Body of pancreas (tissue), 4 donors: ENCODE data around the gene SIRPA.

Experiments
- POLR2A ChIP-seq, 3 donors: fragments of 450-650 bp; IDR thresholded peaks; one replicate each; pipeline ENCODE4 v1.6.1; 2016; ENCODE audit warnings: antibody characterized with exemption in 3 of 3, mild to moderate bottlenecking in 2 of 3
- TF ChIP-seq, protein P1 (sequence below), 7 experiments: fragments of 450-650 bp in 4 of 7; fragments of 200-600 bp in 3 of 7; sonication (generic) in 3 of 7; IDR thresholded peaks; one replicate each; pipeline ENCODE4 v1.5.1; 2016 to 2019; ENCODE audit warnings: antibody characterized with exemption in 7 of 7

DNA sequence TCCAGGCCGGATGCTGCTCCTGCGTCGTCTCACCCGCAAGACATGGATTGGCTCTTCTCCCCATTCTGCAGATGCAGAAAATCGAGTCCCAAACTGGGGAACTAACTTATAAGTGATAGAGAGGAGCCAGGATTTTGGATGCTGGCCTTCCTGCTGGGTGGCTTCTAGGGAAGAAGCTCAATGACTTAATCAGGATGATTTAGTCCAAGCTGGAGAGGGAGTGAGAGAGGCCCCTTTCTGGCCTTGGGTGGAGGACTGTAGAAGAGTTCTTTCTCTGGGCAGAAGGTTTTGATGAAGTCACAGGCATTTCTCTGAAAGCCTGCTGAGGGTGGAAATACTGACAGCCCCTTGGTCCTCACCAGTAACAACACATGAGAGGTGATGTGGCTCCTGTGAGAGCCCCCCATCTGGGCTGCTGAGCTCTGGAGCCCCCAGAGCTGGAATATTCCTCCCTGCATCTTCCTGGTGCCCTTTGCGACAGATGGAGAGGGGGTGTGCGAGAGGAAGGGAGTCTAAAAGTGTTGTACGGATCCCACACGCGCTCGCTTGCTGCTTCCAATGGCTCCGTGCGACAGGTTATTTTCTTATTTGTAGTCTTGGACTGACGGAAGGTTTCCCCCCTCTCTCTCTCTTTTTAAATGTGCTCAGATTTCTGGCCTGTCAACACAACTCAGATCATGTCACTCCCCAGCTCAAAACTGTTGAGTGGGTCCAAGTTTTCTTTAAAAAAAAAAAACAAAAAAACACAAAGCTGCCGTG lies 3.5 kb downstream of the SIRPA start:
- TF ChIP-seq, protein P1, sequence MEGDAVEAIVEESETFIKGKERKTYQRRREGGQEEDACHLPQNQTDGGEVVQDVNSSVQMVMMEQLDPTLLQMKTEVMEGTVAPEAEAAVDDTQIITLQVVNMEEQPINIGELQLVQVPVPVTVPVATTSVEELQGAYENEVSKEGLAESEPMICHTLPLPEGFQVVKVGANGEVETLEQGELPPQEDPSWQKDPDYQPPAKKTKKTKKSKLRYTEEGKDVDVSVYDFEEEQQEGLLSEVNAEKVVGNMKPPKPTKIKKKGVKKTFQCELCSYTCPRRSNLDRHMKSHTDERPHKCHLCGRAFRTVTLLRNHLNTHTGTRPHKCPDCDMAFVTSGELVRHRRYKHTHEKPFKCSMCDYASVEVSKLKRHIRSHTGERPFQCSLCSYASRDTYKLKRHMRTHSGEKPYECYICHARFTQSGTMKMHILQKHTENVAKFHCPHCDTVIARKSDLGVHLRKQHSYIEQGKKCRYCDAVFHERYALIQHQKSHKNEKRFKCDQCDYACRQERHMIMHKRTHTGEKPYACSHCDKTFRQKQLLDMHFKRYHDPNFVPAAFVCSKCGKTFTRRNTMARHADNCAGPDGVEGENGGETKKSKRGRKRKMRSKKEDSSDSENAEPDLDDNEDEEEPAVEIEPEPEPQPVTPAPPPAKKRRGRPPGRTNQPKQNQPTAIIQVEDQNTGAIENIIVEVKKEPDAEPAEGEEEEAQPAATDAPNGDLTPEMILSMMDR (IDR thresholded peaks at IDR 0.05): no peak
- no peak for TF ChIP-seq POLR2A (IDR thresholded peaks at IDR 0.05)
